Lower leg skin (tissue), 4 donors: ENCODE data around the gene ANKRD52. TPM values are rescaled to one million over a fixed set of nuclear protein-coding genes. Genes with fewer than 3 reads are reported as not detected.

Experiments used
- DNase-seq, 2 donors: peaks; one replicate each; pipeline ENCODE4 v3.0.0-alpha.2; 2019; ENCODE audit warnings: low spot score in 2 of 2
- H3K4me3 ChIP-seq: fragments of 200-600 bp; sonication (generic); 2 replicates; pipeline ENCODE4 v1.5.1; 2017; ENCODE audit warnings: mild to moderate bottlenecking, low read depth; ENCODE audit not compliant: poor library complexity, severe bottlenecking
- POLR2A ChIP-seq, 2 donors: fragments of 450-650 bp; IDR thresholded peaks; one replicate each; pipeline ENCODE4 v1.6.1; 2016 to 2017; ENCODE audit warnings: antibody characterized with exemption in 2 of 2, mild to moderate bottlenecking in 1 of 2, moderate library complexity in 1 of 2
- WGBS, 2 donors: methylation state at CpG; one replicate each; pipeline ENCODE4 v1.1.5; 2018; 5-methylcytosine and 5-hydroxymethylcytosine counted together
- intact Hi-C: fragments of 100-400 bp; cut with DNase I; formaldehyde crosslinking; loops from one replicate; pipeline ENCODE4 v1.15.0; 2023; ENCODE audit warnings: low total_unique reads
- total RNA-seq, 4 donors: library from RNA; depleted of rRNA; stranded (reverse); fragments of >200 nt; gene quantifications; one replicate each; pipeline ENCODE4 v1.1.0, GENCODE V29; 2016
- TF ChIP-seq, protein P1 (sequence below), 3 donors: fragments of 450-650 bp; IDR thresholded peaks; one replicate each; pipeline ENCODE4 v1.5.1; 2016; ENCODE audit warnings: antibody characterized with exemption in 3 of 3, mild to moderate bottlenecking in 3 of 3, moderate library complexity in 2 of 3

Gene ANKRD52
- total RNA-seq, 4 donors from 2014 or later: 15.6 to 22.3 (median 18.7) TPM

DNA sequence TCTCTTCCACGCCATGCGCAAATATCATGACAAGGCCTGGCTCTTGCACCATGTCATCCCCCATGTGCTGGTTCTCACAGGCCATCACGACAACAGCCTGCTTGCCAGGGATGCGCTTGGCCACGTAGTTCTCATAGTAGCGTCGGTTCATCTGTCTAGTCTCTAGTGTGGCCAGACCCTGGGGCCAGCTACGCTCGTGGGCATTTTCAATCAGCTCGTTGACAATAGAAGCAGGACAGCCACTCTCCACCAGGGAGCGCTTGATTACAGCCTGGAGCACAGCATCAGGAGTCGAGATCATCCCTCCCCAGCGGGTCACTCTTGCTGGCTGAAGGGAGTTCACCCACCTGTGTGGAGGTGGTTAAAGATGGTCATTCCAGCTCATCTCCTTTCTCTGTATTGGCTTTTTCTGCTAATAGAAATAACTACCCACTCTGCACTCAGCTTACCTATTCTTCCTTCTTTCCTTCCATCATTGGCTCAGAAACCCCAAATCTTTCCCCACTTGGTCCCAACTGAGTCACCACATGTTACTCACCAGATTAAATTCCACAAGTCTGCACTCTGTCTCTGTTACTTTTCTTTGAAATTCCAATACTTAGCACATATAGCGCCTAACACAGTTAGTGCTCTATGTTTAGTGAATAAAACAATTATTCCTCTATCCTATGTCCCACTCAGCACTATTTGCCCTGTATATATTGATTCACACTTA, 51.6 kb downstream of the ANKRD52 start:
- TF ChIP-seq POLR2A (IDR thresholded peaks at IDR 0.05): no peak
- TF ChIP-seq, protein P1, sequence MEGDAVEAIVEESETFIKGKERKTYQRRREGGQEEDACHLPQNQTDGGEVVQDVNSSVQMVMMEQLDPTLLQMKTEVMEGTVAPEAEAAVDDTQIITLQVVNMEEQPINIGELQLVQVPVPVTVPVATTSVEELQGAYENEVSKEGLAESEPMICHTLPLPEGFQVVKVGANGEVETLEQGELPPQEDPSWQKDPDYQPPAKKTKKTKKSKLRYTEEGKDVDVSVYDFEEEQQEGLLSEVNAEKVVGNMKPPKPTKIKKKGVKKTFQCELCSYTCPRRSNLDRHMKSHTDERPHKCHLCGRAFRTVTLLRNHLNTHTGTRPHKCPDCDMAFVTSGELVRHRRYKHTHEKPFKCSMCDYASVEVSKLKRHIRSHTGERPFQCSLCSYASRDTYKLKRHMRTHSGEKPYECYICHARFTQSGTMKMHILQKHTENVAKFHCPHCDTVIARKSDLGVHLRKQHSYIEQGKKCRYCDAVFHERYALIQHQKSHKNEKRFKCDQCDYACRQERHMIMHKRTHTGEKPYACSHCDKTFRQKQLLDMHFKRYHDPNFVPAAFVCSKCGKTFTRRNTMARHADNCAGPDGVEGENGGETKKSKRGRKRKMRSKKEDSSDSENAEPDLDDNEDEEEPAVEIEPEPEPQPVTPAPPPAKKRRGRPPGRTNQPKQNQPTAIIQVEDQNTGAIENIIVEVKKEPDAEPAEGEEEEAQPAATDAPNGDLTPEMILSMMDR (IDR thresholded peaks at IDR 0.05): no peak
- WGBS, 2 donors: 55 to 65% methylated on average over 14 of the region's 14 CpGs
- DNase-seq: no peak
- no peak overlapping the region for H3K4me3 ChIP-seq
- intact Hi-C loops: no loop called here

DNA sequence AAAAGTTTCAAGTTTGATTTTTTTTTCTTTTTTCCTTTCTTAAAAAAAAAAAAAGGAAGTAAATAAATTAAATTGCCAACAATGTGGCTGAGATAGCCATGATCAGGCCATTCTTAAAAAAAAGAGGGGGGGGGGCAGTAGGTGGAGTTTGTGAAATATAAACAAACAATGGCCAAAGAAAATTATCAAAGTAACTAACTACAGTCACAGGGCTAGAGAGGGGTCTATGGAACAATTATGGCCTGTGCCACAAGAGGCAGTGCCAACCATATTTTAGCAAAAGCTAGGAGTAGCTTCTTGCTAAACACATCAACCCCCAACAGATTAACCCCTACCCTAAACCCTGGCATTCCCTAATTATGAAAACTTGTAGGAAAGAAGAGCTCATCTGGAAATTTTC, 52.7 kb downstream of the ANKRD52 start:
- TF ChIP-seq, protein P1 (IDR thresholded peaks at IDR 0.05): no peak
- intact Hi-C loops: no loop called here
- no peak for DNase-seq
- no peak overlapping the region for H3K4me3 ChIP-seq

DNA sequence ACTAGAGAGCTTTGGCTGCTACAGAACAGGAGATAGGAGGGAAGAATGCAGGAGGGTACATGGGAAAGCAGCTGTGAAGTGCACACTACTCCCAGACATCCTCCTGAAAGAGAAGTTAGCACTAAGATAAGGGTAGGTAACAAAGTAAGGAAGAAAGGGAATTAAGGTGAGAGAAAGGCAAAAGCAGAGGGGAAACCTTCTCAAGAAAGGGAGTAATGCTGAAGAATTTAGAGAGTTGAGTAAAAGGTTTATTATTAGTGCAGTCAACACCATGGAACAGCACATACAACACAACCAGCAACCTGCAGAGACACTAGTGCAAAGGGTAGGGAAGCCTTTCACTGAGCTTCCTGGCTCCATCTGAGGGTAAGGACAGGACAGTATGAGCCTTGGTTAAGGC, 53.9 kb downstream of the ANKRD52 start:
- no peak for DNase-seq
- intact Hi-C loops: no loop called here
- no peak for TF ChIP-seq POLR2A (IDR thresholded peaks at IDR 0.05)
- TF ChIP-seq, protein P1 (IDR thresholded peaks at IDR 0.05): no peak
- H3K4me3 ChIP-seq: no peak overlapping the region

DNA sequence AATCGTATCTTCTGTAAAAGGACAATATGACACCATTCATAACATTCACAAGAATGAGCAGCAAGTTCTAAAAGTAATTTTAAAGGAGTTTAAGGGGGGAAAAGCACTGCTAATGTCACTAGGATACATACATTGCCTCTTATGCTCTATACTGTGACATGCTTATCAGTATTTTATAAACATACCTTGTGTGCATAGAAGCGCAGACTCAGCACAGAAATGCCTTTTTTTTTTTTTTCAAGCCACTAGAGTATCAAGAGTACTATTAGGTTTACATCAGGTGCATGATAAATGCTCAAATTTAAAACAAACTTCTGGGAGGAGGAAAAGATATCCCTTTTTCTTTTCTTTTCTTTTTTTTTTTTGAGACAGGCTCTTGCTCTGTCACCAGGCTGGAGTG, 55.3 kb downstream of the ANKRD52 start:
- WGBS, 2 donors: 69 to 71% methylated on average over 2 of the region's 2 CpGs
- DNase-seq: no peak
- TF ChIP-seq POLR2A (IDR thresholded peaks at IDR 0.05): no peak
- TF ChIP-seq, protein P1 (IDR thresholded peaks at IDR 0.05): no peak
- H3K4me3 ChIP-seq: no peak overlapping the region
- intact Hi-C loops: no loop called here

DNA sequence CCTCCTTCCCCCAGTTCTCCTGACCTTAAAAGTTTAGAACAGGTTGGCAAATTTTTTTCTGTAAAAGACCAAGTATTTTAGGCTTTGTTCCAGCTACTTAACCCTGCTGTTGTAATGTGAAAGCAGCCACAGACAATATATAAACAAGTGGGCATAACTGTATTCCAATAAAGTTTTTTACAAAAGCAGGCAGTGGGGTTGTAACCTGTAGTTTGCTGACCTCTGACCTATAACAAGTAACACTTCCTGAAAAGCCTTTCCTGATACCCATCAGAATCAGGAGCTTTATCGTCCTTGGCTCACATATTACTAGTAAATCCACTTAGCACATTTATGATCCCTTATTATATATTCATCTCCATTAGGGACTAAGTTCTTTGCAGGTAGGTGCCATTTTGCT, 55.8 kb downstream of the ANKRD52 start:
- H3K4me3 ChIP-seq: no peak overlapping the region
- 32 to 38% methylated on average over 1 of the region's 1 CpG for WGBS, 2 donors
- intact Hi-C loops: no loop called here
- DNase-seq: no peak
- TF ChIP-seq, protein P1 (IDR thresholded peaks at IDR 0.05): no peak
- TF ChIP-seq POLR2A (IDR thresholded peaks at IDR 0.05): no peak

DNA sequence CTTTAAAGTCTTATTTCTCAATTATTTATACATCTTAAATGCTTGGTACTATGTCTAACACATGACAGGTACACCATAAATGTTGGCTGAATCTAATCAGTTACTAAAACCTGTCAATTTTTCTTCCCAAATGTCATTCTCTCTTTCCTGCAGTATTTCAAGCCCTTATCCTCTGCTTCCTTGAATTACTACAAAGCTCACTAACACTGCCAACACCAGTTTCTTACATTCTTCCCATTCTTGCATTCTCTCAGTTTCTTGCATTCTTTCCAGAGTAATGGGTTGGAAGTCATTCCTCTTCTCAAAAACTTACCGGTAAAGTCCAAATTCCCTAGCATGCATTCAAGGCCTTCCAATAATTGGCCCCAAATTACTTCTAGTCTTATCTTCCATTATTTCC, 59.3 kb downstream of the ANKRD52 start:
- TF ChIP-seq, protein P1 (IDR thresholded peaks at IDR 0.05): no peak
- no peak for TF ChIP-seq POLR2A (IDR thresholded peaks at IDR 0.05)
- 76 to 78% methylated on average over 1 of the region's 1 CpG for WGBS, 2 donors
- no peak overlapping the region for H3K4me3 ChIP-seq
- intact Hi-C loops: no loop called here
- DNase-seq: no peak
